Measurements from ENCODE around the gene R3HDM2.

Gene R3HDM2

DNA sequence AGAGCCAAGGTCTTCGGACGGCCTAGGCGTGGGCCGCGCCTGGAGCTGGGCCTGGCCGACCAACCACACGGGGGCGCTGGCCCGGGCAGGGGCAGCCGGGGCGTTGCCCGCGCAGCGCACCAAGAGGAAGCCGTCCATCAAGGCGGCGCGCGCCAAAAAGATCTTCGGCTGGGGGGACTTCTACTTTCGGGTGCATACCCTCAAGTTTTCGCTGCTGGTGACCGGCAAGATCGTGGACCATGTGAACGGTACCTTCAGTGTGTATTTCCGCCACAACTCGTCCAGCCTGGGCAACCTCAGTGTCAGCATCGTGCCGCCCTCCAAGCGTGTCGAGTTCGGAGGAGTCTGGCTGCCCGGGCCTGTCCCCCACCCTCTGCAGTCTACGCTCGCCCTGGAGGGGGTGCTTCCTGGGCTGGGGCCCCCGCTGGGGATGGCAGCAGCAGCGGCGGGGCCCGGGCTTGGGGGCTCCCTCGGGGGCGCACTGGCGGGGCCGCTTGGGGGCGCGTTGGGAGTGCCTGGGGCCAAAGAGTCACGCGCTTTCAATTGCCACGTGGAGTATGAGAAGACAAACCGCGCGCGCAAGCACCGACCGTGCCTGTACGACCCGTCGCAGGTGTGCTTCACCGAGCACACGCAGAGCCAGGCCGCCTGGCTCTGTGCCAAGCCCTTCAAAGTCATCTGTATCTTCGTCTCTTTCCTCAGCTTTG, 205.7 kb downstream of the R3HDM2 start:
- DNase-seq, result peak; percentile 78

DNA sequence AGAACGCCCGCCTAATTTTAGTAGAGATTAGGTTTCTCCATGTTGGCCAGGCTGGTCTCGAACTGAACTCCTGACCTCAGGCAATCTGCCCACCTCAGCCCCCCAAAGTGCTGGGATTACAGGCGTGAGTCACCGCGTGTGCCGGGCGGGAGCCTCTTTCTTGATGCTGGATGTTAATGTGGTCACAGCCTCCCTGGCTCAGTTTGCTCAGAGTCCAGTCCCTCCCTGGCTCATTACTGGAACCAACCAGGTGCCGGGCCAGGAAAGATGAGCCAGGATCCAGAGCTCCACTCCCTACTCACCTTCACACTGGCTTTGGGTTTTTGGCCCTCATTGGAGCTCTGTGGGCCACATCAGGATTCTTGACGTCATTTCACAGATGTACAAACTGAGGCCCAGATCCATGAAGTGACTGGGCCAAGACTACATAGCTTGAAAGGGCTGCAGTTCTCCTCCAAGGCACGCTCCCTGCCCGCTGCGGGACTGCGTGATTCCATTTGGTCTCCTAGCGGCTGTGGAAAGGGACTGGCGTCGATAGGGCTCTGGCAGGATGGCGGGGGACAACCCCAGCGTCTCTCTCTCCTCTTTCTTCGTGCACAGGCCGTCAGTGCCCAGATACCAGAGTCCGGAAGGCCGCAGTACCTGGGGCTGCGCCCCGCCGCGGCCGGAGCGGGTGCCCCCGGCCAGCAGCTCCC, 206.4 kb downstream of the R3HDM2 start:
- DNase-seq, result no peak

DNA sequence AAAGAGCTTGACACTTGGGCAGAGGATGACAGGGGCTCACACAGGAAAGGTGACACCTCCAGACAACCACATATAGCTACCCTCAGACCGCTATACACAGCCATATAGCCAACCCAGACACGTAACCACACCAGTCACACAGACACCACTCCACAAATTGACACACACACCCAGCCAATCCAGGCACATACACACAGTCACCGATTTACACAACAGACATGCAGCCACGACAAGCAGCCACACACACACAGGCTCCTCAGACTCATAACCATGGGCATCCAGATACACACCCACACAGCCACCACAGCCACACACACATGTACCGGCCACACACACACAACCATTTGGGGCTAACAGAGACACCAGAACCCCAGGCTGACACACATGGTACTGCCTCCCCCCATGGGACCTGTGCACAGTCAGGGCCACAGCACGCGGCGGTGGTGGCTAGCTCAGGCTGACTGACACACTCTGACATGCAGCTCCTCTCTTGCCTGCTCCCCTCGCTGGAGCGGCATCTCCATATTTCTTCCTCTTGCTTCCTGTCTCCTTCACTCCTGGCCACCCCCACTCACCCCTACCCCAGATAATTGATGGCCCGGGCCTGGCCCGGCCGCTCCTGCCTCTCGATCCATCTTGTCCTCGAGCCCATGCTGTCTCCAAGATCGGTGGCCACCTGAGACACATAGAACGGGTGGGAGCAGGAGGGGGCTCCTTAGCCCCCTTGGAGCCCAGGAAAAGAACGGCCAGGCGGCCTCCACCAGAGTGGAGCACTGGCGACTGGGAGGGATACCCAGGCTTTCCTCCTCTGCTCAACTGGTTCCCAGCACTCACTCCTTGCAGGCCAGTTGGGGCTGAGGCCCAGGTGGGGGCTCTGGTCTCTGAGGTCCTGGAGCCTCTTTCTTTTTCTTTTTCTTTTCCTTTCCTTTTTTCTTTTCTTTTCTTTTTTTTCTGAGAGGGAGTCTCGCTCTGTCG, 207.4 kb downstream of the R3HDM2 start:
- no peak for DNase-seq

DNA sequence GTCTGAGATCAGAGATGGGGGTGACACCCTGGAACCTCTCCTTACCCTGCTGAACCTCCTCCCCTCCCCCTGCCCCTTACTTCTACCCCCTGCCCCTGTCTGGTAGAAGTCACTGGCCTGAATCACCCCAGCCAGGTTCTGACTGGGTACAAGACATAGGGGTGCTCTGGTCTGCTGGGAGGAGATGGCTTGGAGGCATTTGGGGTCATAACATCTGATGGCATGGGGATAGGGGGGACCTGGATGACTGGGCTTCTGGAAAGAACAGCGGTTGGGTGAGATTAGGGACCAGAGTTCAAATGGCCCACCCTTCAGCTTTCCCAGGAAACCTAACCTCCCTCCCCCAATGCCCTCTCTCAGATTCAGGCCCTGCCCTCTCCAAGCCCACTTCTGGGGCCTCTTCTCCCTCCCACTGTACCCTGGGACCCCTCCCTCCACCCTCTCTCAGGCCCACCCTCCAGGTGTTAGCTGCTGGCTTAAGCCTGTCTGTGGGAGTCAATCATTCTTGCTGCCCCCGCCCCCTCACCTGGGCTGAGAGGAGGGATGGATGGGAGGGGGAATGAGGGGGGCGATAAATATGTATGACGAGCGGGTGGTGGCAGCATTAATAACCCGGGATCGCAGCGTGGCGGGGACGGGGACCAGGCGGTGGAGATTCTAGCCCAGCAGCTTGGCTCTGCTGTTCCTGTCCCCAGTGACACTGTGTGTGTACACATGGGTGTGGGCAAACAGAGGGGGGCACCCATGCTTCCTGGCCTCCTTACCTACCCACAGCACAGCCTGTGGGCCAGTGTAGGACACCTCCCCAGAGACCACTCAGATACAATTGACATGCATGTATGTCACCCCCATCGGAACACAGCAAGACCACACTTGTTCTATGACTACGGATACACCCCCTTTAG, 208.3 kb downstream of the R3HDM2 start:
- DNase-seq, result no peak

DNA sequence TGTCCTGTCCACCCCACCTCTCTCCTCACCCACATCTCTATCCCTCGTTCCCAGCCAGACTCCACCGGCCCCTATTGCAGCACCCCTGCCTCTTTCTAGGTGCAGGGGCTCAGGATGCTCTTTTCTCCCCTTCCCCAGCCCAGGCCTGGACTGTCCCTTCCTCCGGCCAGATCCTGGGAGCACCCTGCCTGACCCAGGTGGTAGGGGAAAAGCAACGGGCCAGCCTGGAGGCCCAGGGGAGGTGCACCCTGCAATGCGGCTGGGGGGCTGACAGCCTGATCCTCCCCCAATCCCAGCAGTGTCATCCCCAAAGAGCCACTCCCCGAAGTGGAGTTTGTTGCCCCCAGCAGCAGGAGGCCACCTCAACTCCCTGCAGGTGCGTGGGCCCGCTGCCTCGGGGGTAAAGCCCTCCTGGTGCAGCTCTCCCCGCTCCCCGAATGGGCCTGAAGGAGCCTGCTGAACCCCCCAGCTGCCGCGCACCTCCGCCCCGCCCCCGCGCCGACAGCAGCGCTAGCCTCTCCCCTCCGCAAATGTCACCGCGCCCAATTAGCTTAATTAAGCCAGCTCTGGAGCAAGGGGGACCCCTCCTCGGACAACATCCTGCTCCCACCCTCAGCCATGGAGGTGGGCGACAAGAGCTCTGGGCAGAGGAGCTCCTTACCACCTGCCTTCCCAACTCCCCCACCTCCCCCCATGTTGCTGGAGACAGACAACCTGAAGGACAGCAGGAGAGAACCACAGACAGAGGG, 209.5 kb downstream of the R3HDM2 start:
- DNase-seq, result no peak

DNA sequence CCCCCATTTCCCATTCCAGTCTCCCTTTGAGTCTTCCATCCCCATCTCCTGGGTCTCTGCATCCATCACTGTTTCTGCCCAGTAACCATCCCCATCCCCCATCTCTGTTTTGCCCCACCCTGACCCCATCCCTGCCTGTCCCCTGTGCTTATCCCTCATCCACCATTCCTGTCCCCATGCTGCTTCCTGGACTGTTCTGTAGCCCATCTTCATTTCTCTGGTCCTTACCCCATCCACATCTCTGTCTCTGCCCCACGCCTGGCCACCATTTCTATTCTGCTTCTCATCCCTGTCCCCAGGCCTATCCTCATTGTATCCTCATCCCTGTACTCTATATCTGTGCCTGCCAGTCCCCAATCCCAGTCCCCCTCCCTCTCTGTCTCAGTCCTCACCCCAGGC, 210.1 kb downstream of the R3HDM2 start:
- DNase-seq, result no peak

DNA sequence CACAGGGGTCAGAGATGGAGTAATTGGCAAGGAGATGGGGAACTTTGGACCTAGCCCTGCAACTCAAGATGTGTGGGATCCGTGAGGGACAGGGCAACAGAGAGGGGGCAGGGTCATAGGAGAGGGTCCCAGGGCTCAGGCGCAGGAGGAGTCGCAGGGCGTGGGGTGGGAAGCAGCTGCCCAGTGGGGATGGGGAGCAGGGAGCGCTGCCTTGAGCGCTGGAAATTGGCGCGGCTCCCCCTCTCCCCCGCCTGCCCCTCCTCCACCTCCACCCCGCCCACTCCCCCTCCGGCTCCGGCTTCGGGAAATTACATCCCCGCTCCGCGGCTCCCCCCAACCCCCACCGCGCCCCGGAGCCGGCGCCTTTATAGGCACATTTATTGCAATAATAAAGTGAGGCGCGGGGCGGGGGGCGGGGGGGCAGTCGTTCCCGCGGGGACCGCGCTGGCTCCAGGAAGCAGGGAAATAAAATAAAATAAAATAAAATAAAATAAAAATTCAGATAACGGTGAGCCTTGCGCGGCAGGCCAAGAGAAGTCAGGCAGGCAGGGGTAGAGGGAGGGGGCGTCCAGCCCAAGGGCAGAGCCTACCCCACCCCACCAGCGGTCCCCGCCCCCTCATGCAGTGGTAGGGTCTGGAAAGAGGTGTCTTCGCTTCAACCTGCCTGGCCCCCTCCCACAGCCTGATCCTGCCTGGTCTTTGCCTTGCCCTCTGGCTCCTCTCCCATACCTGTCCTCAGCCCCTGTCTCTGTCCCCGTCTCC, 210.7 kb downstream of the R3HDM2 start:
- no peak for DNase-seq

DNA sequence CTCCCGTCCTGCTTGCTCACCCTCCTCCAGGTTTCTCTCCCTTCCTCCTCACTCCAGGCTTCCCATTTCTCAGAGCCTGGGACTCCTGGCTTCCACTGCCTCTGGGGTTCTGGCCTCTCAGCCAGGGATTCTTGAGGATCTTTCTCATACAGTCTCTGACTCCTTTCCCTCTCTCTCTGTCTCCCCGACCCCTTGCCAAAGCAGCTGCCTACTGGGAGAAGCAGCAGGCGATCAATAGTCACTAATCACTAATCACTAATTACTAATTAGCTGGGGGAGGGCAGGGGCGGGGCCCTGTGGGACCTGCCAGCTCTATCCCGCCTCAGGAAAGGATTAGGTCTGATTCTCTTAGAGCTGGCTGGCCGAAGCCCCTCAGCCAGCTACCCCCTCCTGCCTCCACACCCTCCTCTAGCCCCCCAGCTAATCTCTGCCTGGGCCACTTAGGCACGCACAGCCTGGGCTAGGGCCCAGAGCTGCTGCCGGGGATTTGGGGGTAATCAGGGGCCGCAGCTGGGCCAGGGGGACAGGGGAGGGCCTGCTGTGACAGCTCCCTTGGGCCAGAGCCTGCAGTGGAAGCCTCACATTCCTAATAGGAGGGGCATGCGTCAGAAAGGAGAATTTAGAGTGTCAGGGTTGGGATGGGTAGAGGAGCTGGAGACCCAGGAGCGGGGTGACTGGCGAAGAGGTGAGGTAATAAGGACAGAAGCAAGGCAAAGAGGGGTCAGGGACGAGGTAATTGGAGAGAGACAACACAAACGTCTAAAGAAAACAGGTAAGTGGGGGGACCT, 211.4 kb downstream of the R3HDM2 start:
- DNase-seq, result no peak

DNA sequence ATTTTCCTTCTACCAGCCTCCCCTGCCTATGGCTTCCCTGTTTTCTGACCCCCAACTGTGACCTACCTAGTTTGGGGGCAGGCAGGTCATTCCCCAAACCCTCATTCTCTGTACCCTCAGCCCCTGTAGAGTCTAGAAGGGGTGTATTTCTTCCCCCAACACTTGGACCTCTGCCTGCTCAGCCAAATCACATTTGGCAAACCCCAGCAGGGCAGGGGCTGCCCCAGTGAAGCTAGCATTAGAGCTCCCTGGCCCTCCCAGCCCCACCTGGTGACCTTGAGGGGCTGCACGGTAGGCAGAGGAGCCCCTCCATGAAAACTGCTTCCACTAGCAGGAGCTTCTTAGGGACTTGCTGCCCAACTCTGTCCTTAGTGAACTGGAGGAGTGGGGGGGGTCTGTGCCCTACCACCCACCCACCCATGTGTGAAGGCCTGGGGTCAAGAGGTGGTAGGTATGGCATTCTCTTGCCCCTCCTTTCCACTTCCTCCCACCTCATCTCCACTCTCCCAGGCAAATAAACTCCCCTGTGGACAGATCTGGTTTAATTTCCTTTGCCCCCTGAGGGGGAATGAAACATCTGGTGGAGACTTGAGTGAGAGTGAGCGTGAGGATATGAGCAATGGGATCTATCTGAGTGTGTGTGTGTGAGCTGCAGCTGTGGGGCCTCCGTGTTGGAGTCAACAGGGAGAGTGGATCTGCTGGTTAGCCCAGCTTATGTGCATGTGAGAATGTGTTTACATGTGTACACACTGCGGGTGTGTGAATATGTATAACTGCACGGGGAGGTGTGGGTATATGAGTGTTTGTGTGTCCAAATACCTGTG, 212.6 kb downstream of the R3HDM2 start:
- DNase-seq, result no peak

DNA sequence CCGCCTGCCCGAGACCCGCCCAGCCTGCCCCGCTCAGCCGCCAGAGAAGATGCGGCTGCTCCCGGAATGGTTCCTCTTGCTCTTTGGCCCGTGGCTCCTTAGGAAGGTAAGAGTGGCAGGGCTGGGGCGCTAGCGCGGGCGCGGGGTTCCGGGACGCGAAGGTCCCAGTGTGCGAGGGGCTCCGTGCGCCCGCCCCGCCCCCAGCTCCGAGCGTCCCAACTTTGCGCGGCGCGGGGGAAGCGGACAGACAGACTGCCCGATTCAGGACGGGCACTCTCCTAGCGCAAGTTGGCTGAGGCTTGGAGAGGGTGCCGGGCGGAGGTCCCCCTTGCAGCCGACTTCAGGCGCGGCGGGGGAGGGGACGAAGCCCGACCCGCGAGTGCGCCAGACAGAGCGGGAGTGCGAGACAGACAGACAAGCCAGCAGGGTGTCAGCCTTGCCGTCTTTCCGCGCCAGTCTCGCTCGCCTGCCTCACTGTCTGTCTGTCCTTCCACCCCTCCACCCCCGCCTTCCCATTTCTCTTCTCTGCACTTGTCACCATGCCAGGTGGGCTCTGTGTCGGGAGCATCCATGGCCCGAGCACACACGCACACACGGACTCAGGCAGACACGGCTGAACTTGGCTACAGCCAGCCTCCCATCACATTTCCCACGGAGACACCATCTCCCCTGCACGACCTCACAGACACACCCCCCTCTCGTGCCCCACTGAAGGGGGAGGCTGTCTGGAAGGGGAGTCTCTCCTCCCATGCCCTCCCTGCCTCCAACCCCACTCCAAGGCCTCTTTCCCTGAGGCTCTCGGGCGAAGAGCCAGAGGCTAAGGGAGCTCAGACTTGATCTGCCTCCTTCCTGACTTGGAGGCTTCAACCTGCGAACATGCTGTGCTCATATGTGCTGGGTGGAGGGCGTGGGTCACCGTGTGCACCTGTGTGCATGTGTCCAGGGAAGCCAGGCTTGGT, 213.6 kb downstream of the R3HDM2 start:
- peak; percentile 15 for DNase-seq

DNA sequence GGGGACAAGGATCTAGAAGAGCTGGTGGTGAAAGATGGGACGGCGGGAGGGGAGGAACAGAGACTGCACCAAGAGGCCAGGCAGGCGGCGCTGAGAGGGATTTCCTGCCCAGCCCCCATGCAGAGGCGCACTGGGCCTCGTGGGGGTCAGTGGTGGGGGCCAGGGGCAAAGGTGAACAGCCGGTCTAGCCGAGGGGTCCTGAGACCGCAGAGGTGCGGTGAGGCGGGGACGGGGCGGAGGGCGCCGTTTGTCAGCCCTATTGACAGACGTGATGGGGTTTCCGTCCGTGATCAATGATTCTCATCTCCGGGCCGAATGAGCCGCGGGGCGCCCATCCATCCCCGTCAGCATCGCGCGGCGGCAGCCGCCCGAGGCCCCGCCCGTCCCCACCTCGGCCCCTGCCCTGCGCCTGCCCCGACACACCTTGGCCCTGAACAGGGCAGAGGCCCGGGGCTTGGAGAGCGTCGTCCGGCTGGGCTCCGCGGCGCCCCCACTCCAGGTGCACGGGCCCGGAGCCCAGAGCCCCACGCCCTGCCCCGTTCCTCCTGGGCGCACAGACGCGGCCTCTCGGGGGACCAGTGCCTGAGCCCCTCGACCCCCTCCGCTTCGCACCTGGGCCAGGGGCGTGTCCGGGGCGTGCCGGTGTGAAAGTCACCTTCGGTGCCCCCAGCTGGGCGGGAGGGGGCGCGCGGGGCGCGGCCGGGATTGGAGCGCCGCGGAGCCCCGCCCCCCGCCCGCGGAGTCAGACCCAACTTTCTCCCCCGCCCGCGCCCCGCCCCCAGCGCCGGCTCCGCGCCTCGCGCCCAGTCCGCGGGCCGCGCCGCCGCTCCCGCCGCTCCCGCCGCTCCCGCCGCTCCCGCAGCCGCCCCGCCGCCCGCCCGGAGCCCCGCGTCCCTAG, 214.6 kb downstream of the R3HDM2 start, which contains the start of gene NXPH4:
TSS of gene NXPH4 (plus strand) at position 781 of the 898 bp plus-strand sequence. CDS start 176 bp downstream, outside the sequence.
- DNase-seq, result peak; percentile 75

DNA sequence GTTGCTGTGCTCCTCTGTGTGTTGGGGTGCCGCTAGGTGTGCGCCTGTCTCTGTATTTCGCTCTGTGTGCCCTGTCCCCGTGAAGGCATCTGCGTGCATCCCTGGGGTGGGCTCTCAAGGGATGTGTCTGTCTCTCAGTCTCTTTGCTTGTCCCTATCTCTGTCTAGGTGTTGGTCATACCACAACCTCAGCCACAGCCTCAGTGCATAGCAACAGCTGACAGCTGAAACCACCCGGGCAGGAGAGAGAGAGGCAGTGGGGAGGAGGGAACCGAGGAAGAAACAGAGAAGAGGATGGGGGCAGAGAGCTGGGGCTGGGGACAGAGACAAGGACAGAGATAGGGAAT, 215.2 kb downstream of the R3HDM2 start:
- no peak for DNase-seq

DNA sequence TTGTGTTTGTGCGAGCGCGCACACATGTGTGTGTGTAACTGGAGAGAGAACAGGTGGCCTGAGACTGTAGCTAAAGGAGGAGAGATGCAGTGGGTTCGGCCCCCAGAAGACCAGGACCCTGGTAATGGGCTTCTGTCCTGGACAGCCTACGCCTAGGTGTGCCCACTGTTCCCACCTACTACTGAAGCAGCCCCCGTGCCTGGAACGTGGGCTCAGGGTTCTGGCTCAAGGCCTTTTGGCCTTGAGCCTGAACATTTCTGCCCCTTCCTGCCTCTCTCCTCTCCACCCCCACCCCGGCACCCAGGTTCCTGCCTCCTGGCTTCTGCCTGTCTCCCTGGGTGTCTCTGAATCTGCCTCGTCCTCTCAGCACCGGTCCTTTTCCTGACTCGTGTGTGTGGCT, 215.8 kb downstream of the R3HDM2 start:
- no peak for DNase-seq

DNA sequence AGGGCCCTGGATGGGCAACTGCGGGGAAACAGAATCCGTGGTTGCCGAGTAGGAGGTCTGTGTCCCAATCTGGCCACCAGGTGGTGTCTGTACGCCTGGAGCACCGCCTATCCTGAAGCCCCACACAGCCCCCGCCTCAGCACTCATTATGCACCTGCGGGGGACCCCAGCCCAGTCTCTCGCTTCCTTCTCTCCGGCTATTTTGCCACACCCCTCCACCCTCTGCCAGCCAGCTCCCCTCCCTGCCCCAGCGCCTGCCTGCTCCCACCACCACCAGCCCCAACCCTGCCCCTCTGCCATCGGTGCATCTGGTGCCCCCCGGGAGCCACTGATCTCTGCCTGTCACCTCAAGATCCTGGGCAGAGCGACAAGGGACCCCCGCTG, 216.5 kb downstream of the R3HDM2 start:
- peak; percentile 62 for DNase-seq

DNA sequence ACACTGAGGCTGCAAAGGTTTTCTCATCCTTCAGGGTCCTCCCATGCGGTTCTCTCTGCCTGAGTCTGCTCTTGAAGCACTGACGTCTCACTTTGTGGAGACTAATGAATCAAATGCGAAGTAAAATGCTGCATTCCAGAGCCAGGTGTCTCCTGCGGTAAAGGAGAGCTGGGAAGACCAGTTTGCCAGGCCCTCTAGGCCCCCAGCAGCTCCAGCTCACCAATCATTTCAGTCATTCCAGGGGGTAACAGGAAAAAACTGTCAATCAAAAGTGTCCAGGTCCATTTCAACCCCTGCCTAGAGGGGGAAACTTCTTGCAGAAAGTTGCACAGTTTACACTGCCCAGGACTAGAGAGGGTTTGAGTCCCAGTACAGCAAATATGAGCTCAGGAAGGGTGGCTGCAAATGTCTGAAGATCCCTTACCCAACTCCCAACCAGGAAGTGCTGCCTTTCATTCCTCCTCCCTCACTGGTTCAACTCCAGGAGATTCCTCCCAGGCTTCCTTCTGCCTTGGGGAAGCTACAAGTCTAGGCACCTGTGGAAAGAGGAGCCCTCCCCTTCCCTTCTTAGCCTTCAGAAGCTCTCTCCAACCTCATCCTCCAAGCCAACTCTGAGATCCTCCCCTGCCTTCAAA, 217.0 kb downstream of the R3HDM2 start:
- DNase-seq, result no peak

DNA sequence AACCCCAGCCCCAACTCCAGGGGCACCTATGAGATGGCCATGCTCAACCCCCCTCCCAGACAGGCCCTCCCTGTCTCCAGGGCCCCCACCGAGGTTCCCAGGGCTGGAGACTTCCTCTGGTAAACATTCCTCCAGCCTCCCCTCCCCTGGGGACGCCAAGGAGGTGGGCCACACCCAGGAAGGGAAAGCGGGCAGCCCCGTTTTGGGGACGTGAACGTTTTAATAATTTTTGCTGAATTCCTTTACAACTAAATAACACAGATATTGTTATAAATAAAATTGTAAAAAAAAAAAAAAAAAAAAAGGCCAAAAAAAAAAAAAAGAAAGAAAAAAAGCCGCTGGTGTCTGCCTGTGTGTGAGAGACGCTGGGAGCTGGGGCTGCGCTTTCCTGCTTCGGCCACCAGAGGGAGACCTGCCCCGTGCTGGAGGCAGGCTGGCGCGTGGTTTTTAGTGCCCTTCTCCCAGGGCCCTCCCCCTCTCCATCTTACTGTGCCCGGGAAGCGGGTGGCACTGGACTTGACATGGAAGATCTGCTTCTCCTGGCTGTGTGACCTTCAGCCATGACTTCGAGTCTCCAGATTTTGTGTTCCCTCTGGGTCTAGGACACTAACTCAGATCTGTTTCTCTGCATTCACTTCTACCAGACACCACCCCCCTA, 217.7 kb downstream of the R3HDM2 start:
- DNase-seq, result peak; percentile 84
